ENCODE results near the gene LDLRAP1.

LDLRAP1 gene

DNA sequence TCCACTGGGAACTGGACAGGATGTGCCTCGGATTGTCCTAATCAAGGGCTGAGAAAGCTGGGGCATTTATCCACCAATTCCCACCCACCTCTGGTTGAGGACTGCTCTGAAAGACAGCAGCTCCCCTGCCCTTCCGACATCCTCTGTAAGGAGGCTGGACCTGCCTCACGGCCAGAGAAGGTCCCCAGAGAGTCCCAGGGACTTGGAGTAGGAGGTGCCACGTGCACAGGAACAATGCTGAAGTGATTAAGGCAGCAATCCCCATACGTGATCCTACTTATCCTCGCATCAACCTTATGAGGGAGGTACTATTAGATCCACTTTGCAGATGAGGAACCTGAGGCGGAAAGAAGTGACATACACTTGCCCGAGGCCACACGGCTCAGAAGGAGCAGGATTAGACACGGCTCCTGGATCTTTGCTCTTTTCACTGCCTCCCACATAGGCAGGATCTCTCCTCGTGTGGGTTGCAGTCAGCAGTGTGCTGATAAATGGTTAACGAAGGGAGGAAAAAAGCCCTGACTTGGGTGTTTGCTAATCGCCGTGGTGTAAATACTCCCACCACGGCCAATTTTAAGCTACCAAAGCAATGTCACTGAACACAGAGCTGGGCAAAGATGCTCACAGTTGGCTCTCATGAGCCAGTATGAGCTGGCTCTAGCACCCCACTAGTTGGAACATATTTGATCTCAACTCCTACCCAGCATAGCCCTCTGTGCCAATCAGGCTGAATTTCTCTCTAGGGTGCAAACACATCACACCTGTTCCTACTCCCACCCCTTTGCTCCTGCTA lies 18.6 kb upstream of the LDLRAP1 start:
- DNase-seq: no peak

- DNase-seq: no peak
Observed at GRCh38 chr1:25525361-25525688, 18.1 kb upstream of the LDLRAP1 start.

DNA sequence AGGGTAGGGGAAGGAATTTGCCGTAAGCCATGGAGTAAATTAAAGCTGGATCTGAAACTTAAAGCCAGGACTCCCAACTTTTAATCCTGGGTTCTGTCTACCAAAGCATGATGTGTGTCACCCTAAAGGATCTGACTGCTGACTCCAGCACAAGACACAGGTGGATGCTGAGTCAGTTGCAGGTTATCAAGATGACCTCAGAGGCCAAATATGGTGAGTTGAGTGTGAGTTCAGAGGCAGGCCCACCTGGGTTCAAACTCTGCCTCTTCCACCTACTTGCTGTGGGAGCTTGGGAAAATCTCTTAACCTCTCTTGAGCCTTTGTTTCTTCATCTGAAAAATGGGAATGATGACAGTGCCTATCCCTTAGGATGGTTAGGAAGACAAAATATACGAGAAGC lies 16.7 kb upstream of the LDLRAP1 start:
- no peak for DNase-seq

GRCh38 chr1:25527226-25527846 lies 16.1 kb upstream of the LDLRAP1 start:
- no peak for DNase-seq

GRCh38 chr1:25527946-25528595 lies 15.3 kb upstream of the LDLRAP1 start:
- DNase-seq: no peak

GRCh38 chr1:25528881-25529517 lies 14.4 kb upstream of the LDLRAP1 start:
- no peak for DNase-seq

DNA sequence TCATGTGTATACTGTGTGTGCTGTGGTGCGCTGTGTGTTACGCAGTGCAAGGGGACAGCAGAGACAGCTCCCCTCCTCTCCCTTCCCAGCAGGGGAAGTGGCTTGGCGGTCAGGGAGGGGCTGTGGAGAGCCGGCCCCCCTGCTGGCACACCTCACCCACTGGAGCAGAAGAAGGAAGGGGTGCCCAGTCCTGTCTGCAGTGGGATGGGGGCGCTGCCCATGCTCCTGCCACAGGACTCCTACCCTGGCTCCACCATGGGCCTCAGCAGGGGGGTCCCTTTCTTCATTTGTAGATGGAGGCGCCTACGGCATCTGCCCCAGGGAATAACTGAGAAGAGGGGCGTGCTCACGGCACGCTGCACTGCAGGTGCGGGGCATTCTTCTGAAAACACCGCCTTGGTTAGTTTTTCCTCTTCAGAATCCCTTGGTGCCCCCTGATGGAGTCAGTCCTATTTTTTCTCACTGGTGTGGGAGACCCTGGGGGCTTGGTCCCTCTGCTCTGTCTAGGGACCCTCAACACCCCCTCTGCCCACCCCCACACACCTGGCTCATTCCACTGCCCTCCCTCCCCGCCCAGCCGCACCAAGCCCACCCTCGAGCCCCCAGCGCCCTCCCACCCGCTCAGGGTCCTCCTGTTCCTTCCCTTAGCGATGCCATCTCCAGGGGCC lies 13.8 kb upstream of the LDLRAP1 start:
- DNase-seq: no peak

DNA sequence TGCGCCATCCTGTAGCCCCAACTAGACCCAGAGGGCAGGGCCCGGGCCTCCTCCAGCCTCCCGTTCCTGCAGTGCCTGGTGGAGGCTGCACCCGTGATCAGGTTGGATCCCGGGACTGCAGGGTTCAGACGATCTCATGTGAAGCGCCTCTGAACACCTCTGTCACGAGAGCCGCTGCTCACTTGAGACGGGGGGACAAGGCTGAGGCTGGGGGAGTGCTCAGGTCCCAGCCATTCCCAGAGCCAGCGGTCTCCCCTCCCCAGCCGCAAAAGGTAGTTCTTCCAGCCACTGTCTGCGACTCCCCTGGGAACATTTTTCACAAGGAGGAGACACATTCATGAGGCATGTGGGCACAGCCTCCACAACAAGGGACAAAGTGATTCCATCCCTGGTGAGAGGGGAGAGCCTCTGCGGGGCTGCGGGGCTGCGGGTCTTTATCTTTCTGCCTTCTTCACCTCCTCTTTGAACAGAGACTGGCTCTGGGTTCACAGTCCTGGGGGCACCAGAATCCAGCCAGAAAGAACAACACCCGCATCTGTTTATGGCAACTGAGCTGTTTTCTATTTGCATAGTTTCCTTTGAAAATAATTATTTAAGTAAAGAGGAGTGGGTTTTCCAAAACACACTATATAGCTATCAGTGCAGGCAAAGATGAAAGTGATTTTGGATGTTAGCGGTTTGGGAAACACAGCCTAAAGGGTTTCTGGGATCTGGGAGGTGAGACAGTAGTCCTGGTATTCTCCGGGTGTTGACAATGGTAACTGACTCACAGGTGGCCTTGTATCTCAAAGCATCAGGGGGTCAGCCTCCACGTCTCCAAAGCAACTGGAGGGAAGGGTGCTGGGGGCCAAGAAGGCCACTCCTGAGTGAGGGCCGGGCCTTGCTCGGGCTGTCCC lies 13.0 kb upstream of the LDLRAP1 start:
- DNase-seq: no peak

- no peak for DNase-seq
Observed at GRCh38 chr1:25531082-25531461, 12.3 kb upstream of the LDLRAP1 start.

GRCh38 chr1:25532970-25533369 lies 10.4 kb upstream of the LDLRAP1 start:
- no peak for DNase-seq

- no peak for DNase-seq
Observed at GRCh38 chr1:25533775-25534409, 9.5 kb upstream of the LDLRAP1 start.

DNA sequence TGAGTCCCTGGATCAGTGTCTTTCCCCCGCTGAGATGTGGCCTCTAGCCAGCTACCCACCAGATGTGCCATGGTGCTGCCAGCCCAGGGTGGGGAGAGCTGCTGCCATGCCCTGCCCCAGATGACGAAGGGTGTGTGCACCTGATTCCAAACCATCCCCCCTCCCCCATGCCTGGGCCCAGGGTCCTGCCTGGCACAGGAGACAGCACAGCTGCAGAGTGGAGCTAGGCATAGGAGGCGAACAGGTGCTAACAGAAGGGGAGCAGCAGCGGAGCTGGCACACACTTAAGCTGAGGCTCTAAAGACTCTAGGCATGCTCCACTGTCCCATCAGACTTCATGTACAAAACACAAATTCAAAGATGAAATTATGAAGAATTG lies 9.0 kb upstream of the LDLRAP1 start:
- DNase-seq: no peak

DNA sequence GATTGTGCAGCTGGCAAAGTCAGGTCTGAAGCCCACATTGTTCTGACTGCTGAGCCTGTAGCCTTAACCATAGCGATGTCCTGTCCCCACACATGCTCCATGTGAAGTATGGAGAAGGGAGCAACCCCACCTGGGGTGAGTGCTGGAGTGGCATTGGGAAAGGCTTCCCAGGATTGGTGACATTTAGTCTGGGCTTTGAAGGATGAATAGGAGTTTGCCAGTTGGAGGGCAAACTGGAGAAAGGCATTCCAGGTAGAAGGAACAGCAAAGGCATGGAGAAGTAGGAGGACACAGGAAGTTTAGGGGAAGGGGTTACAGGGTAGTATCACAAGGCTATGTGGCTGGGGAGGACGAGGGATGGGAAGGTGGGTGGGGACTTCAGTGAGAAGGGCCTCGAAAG lies 7.3 kb upstream of the LDLRAP1 start:
- DNase-seq: no peak

DNA sequence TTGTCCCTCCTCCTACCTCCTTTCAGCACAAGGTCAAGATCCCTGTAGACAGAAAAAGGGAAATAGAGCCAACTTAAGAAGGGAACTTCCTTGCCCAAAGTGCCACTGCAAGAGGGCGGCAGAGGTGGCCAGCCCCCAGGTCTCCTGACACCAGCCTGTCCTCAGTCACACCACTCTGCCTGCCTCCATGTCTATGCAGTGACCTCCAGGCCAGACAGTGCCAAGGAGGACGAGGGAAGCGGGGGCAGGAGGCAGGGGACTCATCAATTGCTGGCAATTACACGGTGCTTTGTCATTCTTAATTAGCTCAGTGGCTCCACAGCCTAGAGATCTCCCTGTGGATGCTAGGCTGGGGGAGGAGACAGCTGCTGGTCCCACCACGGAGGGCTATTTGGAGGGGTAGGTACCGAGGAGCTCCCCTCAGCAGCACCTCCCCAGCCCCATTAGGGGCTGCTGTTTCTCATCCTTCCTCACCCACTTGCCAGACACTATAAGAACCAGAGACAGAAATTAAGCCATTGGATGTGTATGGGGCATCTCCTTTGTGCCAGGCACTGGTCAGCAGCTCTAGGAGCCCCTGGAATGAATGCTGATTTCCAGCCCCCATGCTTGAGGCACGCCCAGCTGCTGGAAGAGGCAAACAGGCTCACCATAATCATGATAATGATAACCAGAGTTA lies 6.1 kb upstream of the LDLRAP1 start:
- DNase-seq: no peak

DNA sequence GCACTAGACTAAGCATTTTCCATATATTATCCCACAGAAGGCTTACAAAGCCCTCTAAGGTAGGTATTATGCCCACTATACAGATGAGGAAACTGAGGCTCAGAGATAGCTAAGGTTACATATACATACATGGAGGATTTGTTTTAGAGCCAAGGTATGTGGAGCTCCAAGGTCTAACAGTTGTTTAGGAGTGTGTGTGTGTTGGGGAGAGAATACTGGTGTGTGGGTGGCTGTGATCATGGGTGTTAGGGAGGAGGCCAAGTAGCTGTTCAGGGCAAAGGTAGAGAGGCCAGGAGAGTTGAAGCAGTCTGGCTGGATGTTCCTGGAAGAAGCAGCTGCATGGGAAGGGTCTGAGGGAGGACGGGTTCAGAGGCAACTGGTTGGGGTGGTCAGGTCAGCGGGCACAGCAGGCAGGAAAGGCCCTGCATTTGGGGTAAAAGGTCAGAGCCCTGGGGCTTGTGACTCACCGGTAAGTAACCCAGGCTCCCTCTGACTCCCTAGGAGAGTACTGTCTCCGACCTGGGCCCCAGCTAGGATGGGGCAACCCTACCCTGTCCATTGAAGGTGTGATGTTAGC lies 5.1 kb upstream of the LDLRAP1 start:
- no peak for DNase-seq

GRCh38 chr1:25540750-25541342 lies 2.6 kb upstream of the LDLRAP1 start:
- no peak for DNase-seq

DNA sequence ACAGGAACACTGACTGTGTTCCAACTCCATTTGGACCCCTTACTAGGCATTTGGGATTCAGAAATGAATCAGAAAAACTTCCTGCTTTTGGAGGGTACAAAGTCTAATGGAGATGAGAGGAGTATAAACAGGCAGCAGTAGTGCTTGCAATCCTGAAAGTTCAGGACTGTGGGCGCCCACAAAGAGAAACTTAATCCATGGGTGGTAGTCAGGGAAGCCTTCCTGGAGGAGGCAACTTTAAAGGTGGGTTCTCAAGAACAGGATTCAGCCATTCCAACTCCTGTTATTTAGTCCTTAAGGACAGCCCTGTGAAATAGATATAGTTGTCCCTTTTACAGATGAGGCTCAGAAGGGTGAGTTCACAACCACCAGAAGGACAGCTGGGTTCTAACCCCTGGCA lies 2.0 kb upstream of the LDLRAP1 start:
- DNase-seq: no peak

DNA sequence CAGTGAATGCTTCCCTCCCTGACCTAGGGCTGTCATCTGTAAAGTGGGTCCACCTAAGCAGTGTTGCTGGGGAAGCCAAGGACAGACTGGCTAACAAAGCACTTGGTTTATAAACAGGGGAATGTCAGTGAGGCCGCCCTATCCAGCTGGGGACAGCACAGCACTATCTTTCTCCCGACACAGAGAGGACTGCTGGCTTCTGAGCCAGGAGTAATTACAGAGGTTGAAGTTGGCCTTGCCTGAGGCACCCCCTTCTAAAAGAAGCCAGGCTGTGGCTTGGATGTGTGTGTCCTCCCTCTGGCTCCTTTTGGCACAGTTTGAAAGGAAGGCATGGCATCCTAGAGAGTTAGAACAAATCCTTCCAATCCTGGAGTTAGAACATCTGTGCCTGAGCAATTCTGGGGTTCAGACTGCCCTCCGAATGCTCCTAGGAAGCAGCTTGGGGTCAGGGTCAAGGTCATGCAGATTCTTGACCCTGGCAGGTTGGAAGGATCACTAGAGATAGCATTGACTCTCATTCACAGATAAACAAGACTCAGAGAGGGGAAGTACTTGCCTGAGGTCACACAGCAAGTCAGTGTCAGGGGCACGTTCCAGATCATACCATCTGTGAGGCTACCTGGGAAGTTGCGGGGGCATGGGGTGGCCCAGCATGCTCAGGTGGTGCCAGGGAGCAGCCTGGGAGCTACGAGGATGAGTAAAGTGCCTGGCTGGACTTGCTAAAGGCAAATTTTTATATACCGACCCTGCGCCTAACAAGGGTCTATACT lies 1.3 kb upstream of the LDLRAP1 start:
- no peak for DNase-seq

- no peak for DNase-seq
Observed at GRCh38 chr1:25543005-25543424, 391 bp upstream of the LDLRAP1 start.

All from CD4-positive, alpha-beta T cell treated with Interleukin-6 for 4 hours (primary cell).